ENCODE results near the gene THSD8.
"Not testable (repeated sequence)": the region's sequence is repeated elsewhere in the genome, so short reads cannot be mapped to it uniquely, and the experiment has no call there.

THSD8 gene

DNA sequence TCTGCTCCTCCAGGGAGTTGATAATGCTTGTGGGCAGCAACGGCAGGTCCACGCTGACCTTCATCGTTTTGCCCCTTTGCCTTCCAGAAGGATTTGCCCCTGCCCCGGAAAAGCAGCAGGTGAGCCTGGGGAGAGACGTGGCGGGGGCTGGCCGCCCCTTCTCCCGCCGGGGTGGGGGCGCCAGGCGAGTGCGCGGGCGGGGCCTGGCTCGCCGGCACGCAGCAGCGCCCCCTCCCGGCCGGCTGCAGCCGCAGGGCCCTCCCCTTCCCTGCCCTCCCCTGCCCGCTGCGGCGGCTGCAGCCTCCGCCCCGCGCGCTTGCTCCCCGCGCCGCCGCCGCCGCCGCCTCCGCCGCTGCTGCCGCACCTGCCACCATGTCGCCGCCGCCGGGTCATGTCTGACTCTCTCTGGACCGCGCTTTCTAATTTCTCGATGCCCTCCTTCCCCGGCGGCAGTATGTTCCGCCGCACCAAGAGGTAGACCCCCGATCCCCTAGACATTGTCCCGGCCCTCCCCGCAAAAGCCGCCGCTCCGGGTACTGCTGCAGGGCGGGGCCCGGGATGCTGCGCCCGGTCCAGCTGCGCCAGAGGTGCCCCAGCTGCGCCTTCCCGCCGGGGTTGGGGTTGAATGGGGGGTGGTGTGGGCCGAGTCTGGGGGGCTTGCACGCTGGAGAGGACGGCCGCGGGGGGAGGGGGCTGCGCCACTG, 36.5 kb downstream of the THSD8 start, which contains the start of gene MAST1:
MAST1 (plus strand) TSS at position 334 of the 704 bp plus-strand sequence; CDS start at position 392, 58 bp downstream.
- Histone ChIP-seq H4K20me1 (peaks cover 62% of the 10 kb centered on the region), H3K9me3 (no peaks in the 10 kb centered on the region), H3K27ac (no peak within 1 kb of the TSS), H3K27me3 (peaks cover 95% of the 10 kb centered on the region), H3K9ac (no peak within 1 kb of the TSS), H3K4me2 (peak within 1 kb of the TSS; percentile 83), H3K4me3 (peak within 1 kb of the TSS; percentile 66), H3K36me3 (no peaks in the 10 kb centered on the region), H3K4me1 (peaks cover 51% of the 10 kb centered on the region)
- TF ChIP-seq Cebpa-rat (IDR thresholded peaks at IDR 0.05) = no peak

DNA sequence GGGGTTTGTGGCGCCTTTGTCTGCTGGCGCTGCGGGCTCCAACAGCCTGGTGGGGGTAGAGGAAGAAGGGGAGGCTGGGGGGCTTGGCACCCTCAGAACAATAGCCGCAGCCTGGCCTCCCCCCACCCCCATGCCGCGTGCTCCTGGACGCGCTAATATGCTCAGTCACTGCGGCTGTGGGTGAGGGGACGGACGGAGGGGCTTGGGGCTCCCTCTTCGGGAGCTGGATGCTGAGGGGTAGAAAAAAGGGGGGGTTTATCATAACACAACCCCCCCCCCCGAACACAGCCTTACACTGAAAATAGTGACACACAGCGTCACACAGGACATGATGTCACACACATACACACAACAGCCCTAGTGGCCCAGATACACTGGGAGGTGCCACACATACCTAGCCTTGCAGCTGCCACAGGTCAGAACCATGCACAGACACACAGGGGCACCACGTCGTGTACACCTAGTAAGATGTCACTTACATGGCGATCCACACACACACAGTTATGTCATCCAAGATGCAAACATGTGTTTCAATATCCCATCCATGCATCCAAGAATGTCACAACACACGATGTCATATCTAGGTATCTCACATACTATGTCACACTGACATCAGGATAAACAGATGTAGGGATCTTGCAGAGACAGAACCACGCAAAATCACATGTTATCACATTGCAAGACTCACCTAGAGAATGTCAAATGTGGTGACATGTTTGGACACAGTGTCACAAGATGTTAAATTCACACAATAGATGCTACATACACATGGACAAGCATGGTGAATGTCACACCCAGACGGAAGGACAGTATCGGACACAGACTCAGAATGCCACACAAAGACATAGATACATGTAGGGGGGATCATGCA, 37.3 kb downstream of the THSD8 start:
- H3K4me3 ChIP-seq = peak overlapping the region; percentile 66
- no peaks in the 10 kb centered on the region for H3K9me3 ChIP-seq
- peaks cover 47% of the 10 kb centered on the region for H3K4me1 ChIP-seq
- H3K36me3 ChIP-seq = no peaks in the 10 kb centered on the region
- no peak overlapping the region for H3K27ac ChIP-seq
- H3K27me3 ChIP-seq = peaks cover 89% of the 10 kb centered on the region
- TF ChIP-seq Cebpa-rat (IDR thresholded peaks at IDR 0.05) = no peak
- peaks cover 59% of the 10 kb centered on the region for H4K20me1 ChIP-seq
- H3K4me2 ChIP-seq = peak overlapping the region; percentile 83
- H3K9ac ChIP-seq = no peak overlapping the region

DNA sequence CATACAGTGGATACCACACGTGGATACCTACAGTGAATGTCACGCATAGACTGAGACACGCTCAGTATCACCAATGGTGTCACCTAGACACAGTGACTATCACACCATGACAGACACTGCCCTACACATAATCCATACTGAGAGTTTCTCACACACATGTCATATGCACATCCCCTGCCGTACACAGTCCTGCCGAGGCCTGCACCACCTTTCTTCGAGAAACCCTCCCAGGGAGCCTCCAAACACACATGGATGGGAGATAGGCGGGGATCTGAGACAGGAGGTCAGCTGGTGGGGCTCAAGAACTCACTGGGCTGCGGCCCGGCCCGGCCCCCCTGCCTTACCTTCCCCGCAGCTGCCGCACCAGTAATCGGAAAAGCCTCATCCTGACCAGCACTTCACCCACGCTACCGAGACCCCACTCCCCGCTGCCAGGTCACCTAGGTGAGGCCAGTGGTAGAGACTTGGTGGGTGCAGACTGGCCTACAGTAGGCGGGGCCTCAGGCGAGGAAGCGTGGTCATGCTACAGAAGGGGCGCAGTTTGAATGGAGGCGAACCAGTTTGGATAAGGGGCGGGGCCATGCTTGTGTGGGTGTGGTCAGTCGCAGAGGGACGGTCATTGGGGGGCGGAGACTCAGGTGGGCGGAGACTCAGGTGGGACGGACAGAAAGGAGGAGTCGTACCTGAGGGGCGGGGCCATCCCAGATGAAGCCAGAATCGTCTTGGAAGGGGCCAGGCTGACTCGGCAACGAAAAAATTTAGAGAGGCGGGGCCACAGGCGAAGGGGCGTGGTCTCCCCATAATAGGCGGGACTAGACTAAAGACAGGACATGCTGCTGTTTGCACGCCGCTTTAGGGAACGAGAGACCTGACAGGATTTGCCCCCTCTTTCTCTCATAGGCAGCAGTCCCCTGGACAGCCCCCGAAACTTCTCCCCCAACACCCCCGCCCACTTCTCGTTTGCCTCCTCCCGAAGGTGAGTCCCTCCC, 38.5 kb downstream of the THSD8 start:
- Histone ChIP-seq H3K27ac (no peak overlapping the region), H3K4me2 (peak overlapping the region; percentile 66), H3K9me3 (no peaks in the 10 kb centered on the region), H3K4me3 (peak overlapping the region; percentile 28; the same call in 1 of the 2 replicates), H3K9ac (no peak overlapping the region), H3K4me1 (peaks cover 36% of the 10 kb centered on the region), H3K36me3 (no peaks in the 10 kb centered on the region), H4K20me1 (peaks cover 48% of the 10 kb centered on the region), H3K27me3 (peaks cover 81% of the 10 kb centered on the region)
- TF ChIP-seq Cebpa-rat (IDR thresholded peaks at IDR 0.05) = no peak

DNA sequence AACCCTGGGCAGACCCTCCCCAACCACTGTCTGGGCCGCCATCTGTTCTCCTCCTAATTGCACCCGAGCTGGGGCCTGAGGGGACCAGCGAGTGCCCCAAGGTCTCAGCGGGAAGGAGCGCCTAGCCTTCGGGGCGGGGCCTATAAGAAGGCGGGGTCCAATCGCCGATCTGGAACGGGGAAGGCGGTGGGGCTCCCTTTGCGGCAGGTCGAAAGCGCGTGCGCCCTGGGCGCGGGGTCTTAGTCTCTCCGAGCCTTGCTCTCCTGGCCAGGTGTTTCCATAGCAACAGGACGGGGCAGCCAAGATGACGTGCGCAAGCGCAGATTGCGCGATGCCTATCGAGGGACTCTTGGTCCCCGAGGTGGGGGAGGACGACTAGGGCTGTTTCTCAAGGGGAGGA, 39.2 kb downstream of the THSD8 start:
- TF ChIP-seq Cebpa-rat (IDR thresholded peaks at IDR 0.05) = no peak
- H3K4me3 ChIP-seq = peak overlapping the region; percentile 28; the same call in 1 of the 2 replicates

DNA sequence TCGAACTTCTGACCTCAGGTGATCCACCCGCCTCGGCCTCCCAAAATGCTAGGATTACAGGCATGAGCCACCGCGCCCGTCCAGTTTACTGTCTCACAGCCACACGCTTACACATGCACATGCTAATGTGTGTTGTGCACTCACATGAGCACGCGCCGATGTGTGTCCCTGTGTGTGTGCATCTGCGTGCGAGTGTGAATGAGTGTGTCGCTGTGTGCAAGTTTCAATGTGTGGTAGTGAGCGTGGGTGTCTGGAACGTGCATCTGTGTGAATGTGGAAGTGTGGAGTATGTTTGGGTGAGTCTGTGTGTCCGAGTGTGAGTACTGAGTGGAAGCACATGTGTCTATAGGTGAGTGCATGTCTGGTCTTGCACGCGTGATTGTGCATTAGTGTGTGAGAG, 40.6 kb downstream of the THSD8 start:
- Histone ChIP-seq H3K36me3 (no peaks in the 10 kb centered on the region), H3K27ac (no peak overlapping the region), H3K4me1 (peaks cover 31% of the 10 kb centered on the region), H4K20me1 (peaks cover 32% of the 10 kb centered on the region), H3K4me3 (no peak overlapping the region), H3K4me2 (no peak overlapping the region), H3K9ac (no peak overlapping the region), H3K9me3 (no peaks in the 10 kb centered on the region), H3K27me3 (peaks cover 81% of the 10 kb centered on the region)
- no peak for TF ChIP-seq Cebpa-rat (IDR thresholded peaks at IDR 0.05)

More for the DNA sequence above, 39.2 kb downstream of the THSD8 start:
- Histone ChIP-seq H3K4me2 (peak overlapping the region; percentile 66), H3K36me3 (no peaks in the 10 kb centered on the region), H3K27me3 (peaks cover 81% of the 10 kb centered on the region), H3K9me3 (no peaks in the 10 kb centered on the region), H3K9ac (no peak overlapping the region), H3K4me1 (peaks cover 30% of the 10 kb centered on the region), H4K20me1 (peaks cover 44% of the 10 kb centered on the region), H3K27ac (no peak overlapping the region)

DNA sequence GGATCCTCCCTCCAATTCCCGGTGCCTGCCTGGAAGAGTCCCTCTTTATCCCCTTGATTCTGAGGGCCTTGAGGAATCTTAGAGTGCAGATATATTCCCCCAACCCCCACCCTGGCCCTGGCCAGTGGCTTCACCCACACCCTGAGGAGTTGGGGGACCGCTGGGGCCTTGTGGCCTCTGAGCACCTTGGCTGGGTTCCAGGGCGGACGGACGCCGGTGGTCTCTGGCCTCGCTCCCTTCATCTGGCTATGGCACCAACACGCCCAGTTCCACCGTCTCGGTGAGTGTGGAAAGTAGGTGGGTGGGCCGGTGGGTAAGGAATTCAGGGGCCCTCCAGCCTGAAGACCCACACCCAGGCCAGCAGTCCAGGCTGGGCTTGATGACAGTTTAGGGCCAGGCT, 41.5 kb downstream of the THSD8 start:
- no peak for TF ChIP-seq Cebpa-rat (IDR thresholded peaks at IDR 0.05)
- H3K4me1 ChIP-seq = peaks cover 26% of the 10 kb centered on the region
- no peak overlapping the region for H3K27ac ChIP-seq
- no peak overlapping the region for H3K9ac ChIP-seq
- H3K27me3 ChIP-seq = peaks cover 73% of the 10 kb centered on the region
- H3K4me3 ChIP-seq = no peak overlapping the region
- H3K36me3 ChIP-seq = no peaks in the 10 kb centered on the region
- H4K20me1 ChIP-seq = peaks cover 26% of the 10 kb centered on the region
- no peak overlapping the region for H3K4me2 ChIP-seq
- H3K9me3 ChIP-seq = no peaks in the 10 kb centered on the region

DNA sequence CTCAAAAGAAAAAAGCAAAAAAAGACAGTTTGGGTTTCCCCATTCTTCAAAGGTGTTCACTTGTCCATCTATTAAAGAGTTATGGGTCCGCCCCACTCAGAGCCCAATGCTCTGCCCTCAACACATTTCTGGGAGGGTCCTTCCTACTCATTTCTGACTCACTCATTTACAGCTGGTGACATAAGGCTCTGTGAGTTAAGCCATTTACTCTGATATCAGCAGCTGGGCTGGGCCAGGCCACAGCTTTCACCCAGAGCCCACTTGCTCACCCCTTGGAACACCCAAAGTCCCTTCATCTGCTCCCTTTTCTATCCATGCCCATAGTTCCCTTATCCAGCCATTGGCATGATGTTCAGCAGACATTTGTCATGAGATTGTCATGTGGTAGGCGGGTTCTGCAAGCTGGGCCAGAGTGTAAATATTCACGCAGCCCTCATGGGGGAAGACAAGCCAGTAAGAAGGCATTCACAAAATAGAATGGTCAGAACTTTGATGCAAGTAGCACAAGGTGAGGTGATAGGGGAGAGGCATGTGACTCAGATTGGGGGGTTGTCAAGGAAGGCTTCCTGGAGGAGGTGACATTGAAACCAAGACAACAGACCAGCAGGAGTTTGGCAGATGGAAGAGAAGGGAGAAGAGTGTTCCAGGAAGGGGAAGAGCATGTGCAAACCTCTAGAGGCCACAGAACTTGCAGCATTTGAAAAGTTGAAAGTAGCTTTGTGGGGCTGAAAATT, 42.3 kb downstream of the THSD8 start:
- no peak for TF ChIP-seq Cebpa-rat (IDR thresholded peaks at IDR 0.05)
- Histone ChIP-seq H3K9ac (no peak overlapping the region), H3K27ac (no peak overlapping the region), H4K20me1 (peaks cover 26% of the 10 kb centered on the region), H3K9me3 (no peaks in the 10 kb centered on the region), H3K4me1 (peaks cover 18% of the 10 kb centered on the region), H3K36me3 (no peaks in the 10 kb centered on the region), H3K27me3 (peaks cover 64% of the 10 kb centered on the region), H3K4me2 (no peak overlapping the region), H3K4me3 (no peak overlapping the region)

DNA sequence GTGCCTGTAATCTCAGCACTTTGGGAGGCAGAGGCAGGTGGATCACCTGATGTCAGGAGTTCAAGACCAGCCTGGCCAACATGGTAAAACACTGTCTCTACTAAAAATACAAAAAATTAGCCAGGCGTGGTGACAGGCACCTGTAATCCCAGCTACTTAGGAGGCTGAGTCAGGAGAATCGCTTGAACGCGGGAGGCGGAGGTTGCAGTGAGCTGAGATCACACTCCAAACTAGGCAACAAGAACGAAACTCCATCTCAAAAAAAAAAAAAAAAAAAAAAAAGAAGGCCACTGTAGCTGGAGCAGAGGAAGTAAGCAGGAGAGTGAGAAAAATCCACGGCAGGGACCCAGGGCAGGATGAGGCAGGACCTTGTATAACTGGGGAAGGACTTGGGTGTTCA, 44.7 kb downstream of the THSD8 start:
- H3K36me3 ChIP-seq, H3K27ac ChIP-seq, H4K20me1 ChIP-seq, H3K4me3 ChIP-seq, H3K9me3 ChIP-seq, H3K4me1 ChIP-seq, H3K9ac ChIP-seq: not testable (repeated sequence)
- Histone ChIP-seq H3K27me3 (peaks cover 40% of the 10 kb centered on the region), H3K4me2 (peak overlapping the region; percentile 81; the same call in 1 of the 2 replicates)
